Hepatocyte (in vitro differentiated cells): ENCODE data around the gene HSF5. TPM values are rescaled to one million over a fixed set of nuclear protein-coding genes. Genes with fewer than 3 reads are reported as not detected.
"Not testable (repeated sequence)": the region's sequence is repeated elsewhere in the genome, so short reads cannot be mapped to it uniquely, and the experiment has no call there.

ENCODE experiments used
- DNase-seq: peaks from one replicate; pipeline ENCODE4 v3.0.0-alpha.2; 2016; ENCODE audit warnings: low spot score
- H2AFZ ChIP-seq: fragments of 200-600 bp; sonication (generic); 2 replicates; pipeline ENCODE4 v1.6.0; 2016; ENCODE audit warnings: antibody characterized with exemption, mild to moderate bottlenecking
- H3K27ac ChIP-seq: fragments of 200-600 bp; sonication (generic); 2 replicates; pipeline ENCODE4 v1.5.1; 2016; ENCODE audit warnings: mild to moderate bottlenecking
- H3K27me3 ChIP-seq: fragments of 200-600 bp; sonication (generic); 2 replicates; pipeline ENCODE4 v1.6.1; 2016
- H3K36me3 ChIP-seq: fragments of 200-600 bp; sonication (generic); replicated peaks from 2 replicates; pipeline ENCODE4 v1.5.1; 2016; ENCODE audit warnings: low read depth; ENCODE audit not compliant: insufficient read depth
- H3K4me1 ChIP-seq: fragments of 200-600 bp; sonication (generic); 2 replicates; pipeline ENCODE4 v1.5.1; 2016; ENCODE audit warnings: mild to moderate bottlenecking, moderate library complexity; ENCODE audit not compliant: insufficient read depth
- H3K4me2 ChIP-seq: fragments of 200-600 bp; sonication (generic); 2 replicates; pipeline ENCODE4 v1.6.0; 2016
- H3K4me3 ChIP-seq: fragments of 200-600 bp; sonication (generic); 2 replicates; pipeline ENCODE4 v1.5.1; 2016; ENCODE audit warnings: mild to moderate bottlenecking
- H3K79me2 ChIP-seq: fragments of 200-600 bp; sonication (generic); 2 replicates; pipeline ENCODE4 v1.6.0; 2017; ENCODE audit warnings: mild to moderate bottlenecking
- H3K9me2 ChIP-seq: fragments of 200-600 bp; sonication (generic); replicated peaks from 2 replicates; pipeline ENCODE4 v1.6.0; 2017; ENCODE audit warnings: mild to moderate bottlenecking; ENCODE audit not compliant: insufficient read depth
- H3K9me3 ChIP-seq: fragments of 200-600 bp; sonication (generic); 2 replicates; pipeline ENCODE4 v1.5.1; 2016; ENCODE audit warnings: low read depth, mild to moderate bottlenecking
- H4K20me1 ChIP-seq: fragments of 200-600 bp; sonication (generic); 2 replicates; pipeline ENCODE4 v1.6.0; 2016; ENCODE audit warnings: mild to moderate bottlenecking; ENCODE audit not compliant: insufficient read depth, poor library complexity, severe bottlenecking
- EZH2 ChIP-seq: fragments of 200-600 bp; sonication (generic); IDR thresholded peaks from 2 replicates; pipeline ENCODE4 v1.6.1; 2016; ENCODE audit warnings: antibody characterized with exemption, mild to moderate bottlenecking, borderline replicate concordance
- EZH2phosphoT487 ChIP-seq: fragments of 200-600 bp; sonication (generic); IDR thresholded peaks from one replicate; pipeline ENCODE4 v1.6.1; 2018; ENCODE audit warnings: antibody characterized with exemption, mild to moderate bottlenecking, low read depth, moderate library complexity; ENCODE audit not compliant: unreplicated experiment, severe bottlenecking
- WGBS: methylation state at CpG from one replicate; pipeline ENCODE4 v1.1.6; 2016; ENCODE audit warnings: low lambda C conversion rate; ENCODE audit errors: missing lambda C conversion rate; 5-methylcytosine and 5-hydroxymethylcytosine counted together
- polyA plus RNA-seq: library from polyadenylated mRNA; unstranded; fragments of >200 nt; fragmentation: Nextera tagmentation; extraction: Ambion mirVana; gene quantifications from 2 replicates; pipeline ENCODE4 v1.2.1, GENCODE V29; 2016
- total RNA-seq: library from RNA; depleted of rRNA; stranded (reverse); fragments of >200 nt; gene quantifications from 2 replicates; pipeline ENCODE4 v1.2.3, GENCODE V29; 2014
- TF ChIP-seq, protein P1 (sequence below): fragments of 200-600 bp; sonication (generic); IDR thresholded peaks from 2 replicates; pipeline ENCODE4 v1.5.1; 2016; ENCODE audit warnings: antibody characterized with exemption, mild to moderate bottlenecking; ENCODE audit not compliant: poor library complexity

Gene HSF5
- total and polyA plus RNA-seq, 2 experiments from 2014 or later: 0.03 TPM; not detected in 1

DNA sequence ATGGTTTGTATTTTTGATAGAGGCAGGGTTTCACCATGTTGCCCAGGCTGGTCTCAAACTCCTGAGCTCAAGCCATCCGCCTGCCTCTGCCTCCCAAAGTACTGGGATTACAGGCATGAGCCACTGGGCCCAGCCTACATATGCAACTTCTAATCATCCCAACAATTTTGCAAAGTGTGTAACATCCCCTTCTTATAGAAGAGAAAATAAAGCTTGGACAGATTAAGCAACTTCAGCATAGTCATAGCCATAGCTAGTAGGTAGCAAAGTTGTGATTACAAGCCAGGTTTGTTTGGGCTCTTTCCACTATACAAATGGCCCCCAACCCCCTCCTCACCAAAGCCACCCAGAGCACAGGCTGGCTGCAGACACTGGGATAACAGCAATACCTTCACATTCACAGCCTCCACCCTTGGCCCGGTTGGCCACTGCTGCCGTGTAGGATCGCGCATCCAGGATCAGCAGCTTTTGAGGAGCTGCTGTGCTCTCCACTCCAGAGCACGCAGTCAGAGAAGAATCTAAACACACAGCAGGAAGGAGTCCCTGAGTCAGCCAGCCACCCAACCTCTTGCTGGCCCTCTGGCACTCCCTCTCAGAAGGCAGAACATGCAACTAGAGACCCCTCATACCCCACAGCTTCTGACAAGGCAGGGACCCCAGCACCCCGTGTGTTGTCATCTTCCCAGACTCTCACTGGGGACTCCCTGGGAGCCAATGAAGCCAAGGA, 18.3 kb upstream of the HSF5 start:
- no peak overlapping the region for H3K27ac ChIP-seq
- no peaks in the 10 kb centered on the region for H3K27me3 ChIP-seq
- no peaks in the 10 kb centered on the region for H3K9me2 ChIP-seq
- H3K36me3 ChIP-seq: peaks cover 3% of the 10 kb centered on the region
- H3K79me2 ChIP-seq: peaks cover 7% of the 10 kb centered on the region
- TF ChIP-seq EZH2 (no peak), EZH2phosphoT487 (no peak)
- TF ChIP-seq, protein P1, sequence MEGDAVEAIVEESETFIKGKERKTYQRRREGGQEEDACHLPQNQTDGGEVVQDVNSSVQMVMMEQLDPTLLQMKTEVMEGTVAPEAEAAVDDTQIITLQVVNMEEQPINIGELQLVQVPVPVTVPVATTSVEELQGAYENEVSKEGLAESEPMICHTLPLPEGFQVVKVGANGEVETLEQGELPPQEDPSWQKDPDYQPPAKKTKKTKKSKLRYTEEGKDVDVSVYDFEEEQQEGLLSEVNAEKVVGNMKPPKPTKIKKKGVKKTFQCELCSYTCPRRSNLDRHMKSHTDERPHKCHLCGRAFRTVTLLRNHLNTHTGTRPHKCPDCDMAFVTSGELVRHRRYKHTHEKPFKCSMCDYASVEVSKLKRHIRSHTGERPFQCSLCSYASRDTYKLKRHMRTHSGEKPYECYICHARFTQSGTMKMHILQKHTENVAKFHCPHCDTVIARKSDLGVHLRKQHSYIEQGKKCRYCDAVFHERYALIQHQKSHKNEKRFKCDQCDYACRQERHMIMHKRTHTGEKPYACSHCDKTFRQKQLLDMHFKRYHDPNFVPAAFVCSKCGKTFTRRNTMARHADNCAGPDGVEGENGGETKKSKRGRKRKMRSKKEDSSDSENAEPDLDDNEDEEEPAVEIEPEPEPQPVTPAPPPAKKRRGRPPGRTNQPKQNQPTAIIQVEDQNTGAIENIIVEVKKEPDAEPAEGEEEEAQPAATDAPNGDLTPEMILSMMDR: no peak
- H2AFZ ChIP-seq: no peak overlapping the region
- no peaks in the 10 kb centered on the region for H3K4me1 ChIP-seq
- no peak for DNase-seq
- no peak overlapping the region for H3K4me3 ChIP-seq
- H3K9me3 ChIP-seq: no peaks in the 10 kb centered on the region
- no peaks in the 10 kb centered on the region for H4K20me1 ChIP-seq
- no peak overlapping the region for H3K4me2 ChIP-seq
- 95% methylated on average over 7 of the region's 7 CpGs for WGBS

DNA sequence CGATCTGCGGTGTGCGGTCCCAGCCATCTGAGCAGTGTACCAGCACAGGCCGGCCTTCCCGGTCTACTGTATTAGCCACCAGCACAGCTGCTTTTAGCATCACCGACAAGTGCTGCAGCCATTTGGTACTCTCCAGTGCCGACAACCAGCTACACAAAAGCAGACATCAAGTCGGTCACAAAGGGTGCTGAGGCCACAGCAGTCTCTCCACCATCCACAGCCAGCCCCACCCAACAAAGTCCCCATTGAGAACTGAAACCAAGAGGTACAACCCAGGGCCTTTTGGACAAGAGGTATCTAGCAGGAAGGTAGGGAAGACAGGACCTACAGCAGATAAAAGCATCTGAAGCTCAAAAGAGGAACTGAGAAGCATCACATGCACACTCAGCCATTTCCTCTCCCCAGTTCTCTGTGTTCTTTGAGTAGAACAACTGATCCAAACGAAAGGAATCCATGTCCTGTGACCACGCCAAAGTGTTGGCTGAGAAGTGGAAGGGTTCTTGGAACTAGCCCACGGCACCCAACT, 16.7 kb upstream of the HSF5 start:
- 97% methylated on average over 11 of the region's 11 CpGs for WGBS
- TF ChIP-seq EZH2phosphoT487 (no peak), EZH2 (no peak)
- TF ChIP-seq, protein P1: no peak
- H3K27ac ChIP-seq: no peak overlapping the region
- no peaks in the 10 kb centered on the region for H3K9me2 ChIP-seq
- H3K27me3 ChIP-seq: no peaks in the 10 kb centered on the region
- DNase-seq: no peak
- no peaks in the 10 kb centered on the region for H3K4me1 ChIP-seq
- H3K36me3 ChIP-seq: no peaks in the 10 kb centered on the region
- no peak overlapping the region for H2AFZ ChIP-seq
- H4K20me1 ChIP-seq: no peaks in the 10 kb centered on the region
- no peaks in the 10 kb centered on the region for H3K79me2 ChIP-seq
- H3K4me3 ChIP-seq: no peak overlapping the region
- H3K4me2 ChIP-seq: no peak overlapping the region
- no peaks in the 10 kb centered on the region for H3K9me3 ChIP-seq

DNA sequence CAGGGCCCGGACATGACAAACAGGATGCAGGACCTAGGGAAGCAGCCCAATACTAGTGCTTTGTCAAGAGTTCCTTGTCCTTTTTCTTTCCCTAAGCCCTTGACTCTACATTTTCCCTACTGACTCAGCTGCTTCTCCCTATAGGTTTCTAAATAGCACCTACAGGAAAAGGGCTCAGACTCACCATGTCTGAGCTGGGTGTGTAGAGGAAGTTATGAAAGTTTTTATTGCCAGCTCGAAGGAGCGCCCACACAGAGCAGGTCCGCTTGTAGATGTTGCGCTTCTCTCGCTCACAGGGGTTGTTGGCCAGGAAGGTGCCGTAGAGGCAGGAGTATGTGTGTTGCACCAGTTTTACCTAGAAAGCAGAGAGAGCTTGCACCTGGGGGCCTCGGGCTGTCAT, 15.7 kb upstream of the HSF5 start:
- Histone ChIP-seq H3K79me2 (no peaks in the 10 kb centered on the region), H3K4me2 (no peak overlapping the region), H3K27me3 (no peaks in the 10 kb centered on the region), H3K9me2 (no peaks in the 10 kb centered on the region), H3K4me3 (no peak overlapping the region), H3K9me3 (no peaks in the 10 kb centered on the region), H2AFZ (no peak overlapping the region), H4K20me1 (no peaks in the 10 kb centered on the region), H3K4me1 (no peaks in the 10 kb centered on the region), H3K27ac (no peak overlapping the region), H3K36me3 (no peaks in the 10 kb centered on the region)
- no peak for DNase-seq
- 97% methylated on average over 8 of the region's 8 CpGs for WGBS
- TF ChIP-seq EZH2 (no peak), EZH2phosphoT487 (no peak)
- TF ChIP-seq, protein P1: no peak

DNA sequence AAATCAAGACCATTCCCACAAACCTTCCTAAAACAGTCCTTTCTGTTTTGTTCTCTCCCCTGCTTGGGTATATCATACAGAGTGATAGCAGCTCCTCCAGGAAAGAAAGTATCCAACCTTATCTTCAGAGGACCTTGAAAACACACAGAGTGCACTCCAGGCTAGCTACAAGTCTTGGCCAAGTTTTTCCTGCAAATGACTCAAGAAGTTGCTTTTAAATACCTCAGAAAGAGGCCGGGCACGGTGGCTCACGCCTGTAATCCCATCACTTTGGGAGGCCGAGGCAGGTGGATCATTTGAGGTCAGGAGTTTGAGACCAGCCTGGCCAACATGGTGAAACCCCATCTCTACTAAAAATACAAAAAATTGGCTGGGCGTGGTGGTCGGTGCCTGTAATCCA, 14.9 kb upstream of the HSF5 start:
- WGBS: 98% methylated on average over 6 of the region's 6 CpGs
- H3K4me2 ChIP-seq, H3K4me1 ChIP-seq, DNase-seq, H3K36me3 ChIP-seq, H3K4me3 ChIP-seq, H3K27me3 ChIP-seq, H3K27ac ChIP-seq, H3K9me3 ChIP-seq, H3K79me2 ChIP-seq, H3K9me2 ChIP-seq, H2AFZ ChIP-seq, H4K20me1 ChIP-seq: not testable (repeated sequence)
